Right renal cortex interstitium (tissue), 3 donors: ENCODE measurements around the gene LRFN2. TPM values are rescaled to one million over a fixed set of nuclear protein-coding genes. Genes with fewer than 3 reads are reported as not detected.

Source experiments
- DNase-seq, 3 donors: peaks; one replicate each; pipeline ENCODE4 v3.0.0-alpha.2; 2013; ENCODE audit warnings: low read depth in 3 of 3, low spot score in 2 of 3
- polyA plus RNA-seq, 3 donors: library from polyadenylated mRNA; unstranded; fragments of 120-200 nt; gene quantifications; one replicate each; pipeline ENCODE4 v1.2.1, GENCODE V29; 2013; ENCODE audit not compliant: insufficient read length in 3 of 3

Gene LRFN2
- polyA plus RNA-seq, 3 donors = 1.0 to 1.2 (median 1.1) TPM

GRCh38 chr6:40411881-40412280, 175.3 kb downstream of the LRFN2 start:
- no peak for DNase-seq

- DNase-seq = no peak
These were observed 176.3 kb downstream of the LRFN2 start for GRCh38 chr6:40410821-40411220.

- no peak for DNase-seq
These were observed 177.3 kb downstream of the LRFN2 start for GRCh38 chr6:40409716-40410397.

GRCh38 chr6:40408786-40409542, 178.2 kb downstream of the LRFN2 start:
- DNase-seq = no peak

- DNase-seq = no peak
These were observed 179.9 kb downstream of the LRFN2 start for GRCh38 chr6:40407239-40407638.

- no peak for DNase-seq
These were observed 181.0 kb downstream of the LRFN2 start for GRCh38 chr6:40406175-40406574.

GRCh38 chr6:40400738-40401137, 186.4 kb downstream of the LRFN2 start:
- DNase-seq = no peak

GRCh38 chr6:40399888-40400457, 187.2 kb downstream of the LRFN2 start:
- no peak for DNase-seq

GRCh38 chr6:40398810-40399477, 188.2 kb downstream of the LRFN2 start:
- no peak for DNase-seq

GRCh38 chr6:40398034-40398691, 189.0 kb downstream of the LRFN2 start:
- no peak for DNase-seq

- DNase-seq = no peak
These were observed 189.7 kb downstream of the LRFN2 start for GRCh38 chr6:40397287-40398033.

GRCh38 chr6:40395698-40396076, 191.5 kb downstream of the LRFN2 start:
- DNase-seq = no peak

GRCh38 chr6:40395066-40395697, 192.0 kb downstream of the LRFN2 start:
- no peak for DNase-seq

- no peak for DNase-seq
These were observed 192.8 kb downstream of the LRFN2 start for GRCh38 chr6:40394381-40394780.

GRCh38 chr6:40393641-40394040, 193.5 kb downstream of the LRFN2 start:
- DNase-seq = no peak

GRCh38 chr6:40392589-40392988, 194.6 kb downstream of the LRFN2 start:
- DNase-seq = no peak

- no peak for DNase-seq
These were observed 195.2 kb downstream of the LRFN2 start for GRCh38 chr6:40391851-40392517.

GRCh38 chr6:40391086-40391485, 196.1 kb downstream of the LRFN2 start:
- no peak for DNase-seq

GRCh38 chr6:40390144-40390800, 196.9 kb downstream of the LRFN2 start:
- DNase-seq = no peak
